GM13976 (cell line): ENCODE results near the gene C9orf72.

ENCODE experiments used
- DNase-seq: peaks from one replicate; pipeline ENCODE4 v3.0.0; 2012; ENCODE audit warnings: low spot score
- in situ Hi-C: fragments of 300-500 bp; cut with MboI; formaldehyde crosslinking; loops from one replicate; pipeline ENCODE4 v1.12.0; 2022; ENCODE audit warnings: low sequenced_read_pairs, mixed read lengths, inconsistent platforms; ENCODE audit not compliant: unreplicated experiment
- TF ChIP-seq, protein P1 (sequence below): IDR thresholded peaks from 2 replicates; pipeline ENCODE4 v1.5.1; 2012; ENCODE audit warnings: borderline replicate concordance, mild to moderate bottlenecking; ENCODE audit not compliant: insufficient read depth; ENCODE audit errors: extremely low read depth, missing control alignments, control extremely low read depth

C9orf72 gene

DNA sequence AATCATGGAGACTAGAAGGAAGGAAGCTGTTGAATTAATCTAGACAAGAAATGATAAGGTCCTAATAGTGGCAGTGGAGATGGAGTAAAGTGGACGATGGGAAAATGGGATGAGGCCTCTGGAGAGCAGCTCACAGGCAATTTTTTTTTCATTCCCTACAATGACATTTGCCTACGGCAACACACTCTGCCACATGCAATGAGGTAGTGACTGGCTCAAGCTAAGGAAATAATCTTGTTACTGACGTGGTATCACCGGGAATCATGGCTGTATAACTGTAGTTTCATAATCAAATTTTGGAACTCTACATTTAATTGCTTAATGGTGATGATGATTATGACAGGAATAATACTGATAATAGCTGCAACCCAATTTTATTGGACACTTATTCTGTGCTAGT lies 31.5 kb downstream of the C9orf72 start:
- in situ Hi-C loops = no loop called here
- TF ChIP-seq, protein P1, sequence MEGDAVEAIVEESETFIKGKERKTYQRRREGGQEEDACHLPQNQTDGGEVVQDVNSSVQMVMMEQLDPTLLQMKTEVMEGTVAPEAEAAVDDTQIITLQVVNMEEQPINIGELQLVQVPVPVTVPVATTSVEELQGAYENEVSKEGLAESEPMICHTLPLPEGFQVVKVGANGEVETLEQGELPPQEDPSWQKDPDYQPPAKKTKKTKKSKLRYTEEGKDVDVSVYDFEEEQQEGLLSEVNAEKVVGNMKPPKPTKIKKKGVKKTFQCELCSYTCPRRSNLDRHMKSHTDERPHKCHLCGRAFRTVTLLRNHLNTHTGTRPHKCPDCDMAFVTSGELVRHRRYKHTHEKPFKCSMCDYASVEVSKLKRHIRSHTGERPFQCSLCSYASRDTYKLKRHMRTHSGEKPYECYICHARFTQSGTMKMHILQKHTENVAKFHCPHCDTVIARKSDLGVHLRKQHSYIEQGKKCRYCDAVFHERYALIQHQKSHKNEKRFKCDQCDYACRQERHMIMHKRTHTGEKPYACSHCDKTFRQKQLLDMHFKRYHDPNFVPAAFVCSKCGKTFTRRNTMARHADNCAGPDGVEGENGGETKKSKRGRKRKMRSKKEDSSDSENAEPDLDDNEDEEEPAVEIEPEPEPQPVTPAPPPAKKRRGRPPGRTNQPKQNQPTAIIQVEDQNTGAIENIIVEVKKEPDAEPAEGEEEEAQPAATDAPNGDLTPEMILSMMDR = no peak
- DNase-seq = no peak

DNA sequence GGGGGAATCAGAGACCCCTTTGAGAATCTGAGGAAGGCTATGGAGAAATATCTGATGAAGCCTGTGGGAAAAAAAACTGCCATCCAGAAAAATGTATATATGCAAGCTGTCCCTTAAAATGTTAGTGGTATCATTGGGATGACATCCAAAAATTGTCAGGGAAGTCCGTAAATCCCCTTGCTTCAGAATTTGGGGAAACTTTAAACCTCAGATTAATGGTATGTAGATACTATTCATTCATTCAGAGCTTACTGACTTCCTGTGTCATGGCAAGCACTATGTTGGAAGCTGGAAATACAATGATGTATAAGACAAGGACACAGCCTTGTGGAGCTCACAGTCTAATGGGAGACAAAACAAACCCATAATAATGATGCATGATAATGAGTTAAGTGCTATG lies 32.8 kb downstream of the C9orf72 start:
- TF ChIP-seq, protein P1 = no peak
- no peak for DNase-seq
- in situ Hi-C loops = no loop called here

DNA sequence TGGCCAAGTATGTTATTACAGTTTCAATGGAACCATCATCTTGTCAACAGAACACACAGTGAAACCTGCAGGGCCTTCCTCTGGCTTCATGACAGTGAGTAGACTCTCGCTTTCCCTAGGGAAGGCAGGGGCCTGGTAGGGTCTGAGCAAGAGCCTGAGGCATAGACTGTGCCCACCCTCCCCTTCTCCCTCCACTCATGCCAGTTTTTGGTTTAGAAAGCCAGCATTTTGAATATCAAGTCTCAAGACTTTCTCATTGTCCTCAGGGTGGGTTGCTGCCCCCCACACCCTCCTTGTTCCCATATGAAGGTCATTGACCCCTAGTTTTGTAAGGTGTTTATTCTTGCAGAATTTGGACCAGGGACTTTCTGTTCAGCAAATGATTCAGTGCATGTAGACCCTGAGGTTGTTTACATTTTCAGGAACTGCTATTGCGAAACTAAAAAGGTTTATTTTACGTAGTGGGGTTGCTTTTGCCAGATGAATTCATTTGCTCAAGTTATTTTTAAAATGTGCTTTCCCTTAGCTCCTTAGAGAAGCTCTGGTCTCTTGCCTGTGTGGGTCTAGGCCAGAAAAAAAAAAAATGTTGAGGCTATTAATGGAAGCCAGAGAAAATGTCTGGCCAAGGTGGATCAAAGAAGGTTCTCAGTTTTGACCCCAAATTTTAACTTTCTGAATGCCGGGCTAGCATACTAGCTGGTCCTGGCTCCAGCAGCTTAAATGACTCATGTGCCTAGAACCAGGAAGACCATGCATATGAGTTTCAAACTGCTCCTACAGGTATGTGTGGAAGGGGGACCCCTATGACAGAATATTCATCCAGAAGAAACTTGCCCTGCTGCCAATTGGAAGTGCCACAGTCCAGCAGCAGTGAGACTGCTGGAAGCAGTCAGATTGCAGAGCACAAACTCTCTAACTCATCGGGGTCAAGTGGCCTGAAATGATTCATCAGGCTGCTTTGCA lies 33.5 kb downstream of the C9orf72 start:
- DNase-seq = no peak
- TF ChIP-seq, protein P1 = no peak
- in situ Hi-C loops = no loop called here

DNA sequence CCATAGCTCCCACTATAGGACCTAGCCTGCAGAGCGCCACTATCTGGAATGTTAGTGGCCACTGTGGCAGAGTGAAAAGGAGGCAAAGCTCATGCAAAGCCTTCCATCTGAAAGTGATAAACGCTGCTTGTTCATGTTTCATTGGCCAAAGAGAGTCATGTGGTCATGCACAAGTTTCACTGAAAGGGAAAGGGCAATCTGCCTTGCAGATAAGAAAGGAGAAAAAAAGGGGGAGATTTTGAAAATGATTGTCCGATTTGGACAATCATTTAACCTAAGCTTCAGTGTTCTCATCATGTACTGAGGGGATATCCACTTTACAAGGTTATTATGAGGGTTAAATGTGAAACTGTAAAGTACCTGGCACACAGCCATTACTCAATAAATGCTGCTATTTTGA lies 34.6 kb downstream of the C9orf72 start:
- TF ChIP-seq, protein P1 = no peak
- DNase-seq = no peak
- in situ Hi-C loops = no loop called here

DNA sequence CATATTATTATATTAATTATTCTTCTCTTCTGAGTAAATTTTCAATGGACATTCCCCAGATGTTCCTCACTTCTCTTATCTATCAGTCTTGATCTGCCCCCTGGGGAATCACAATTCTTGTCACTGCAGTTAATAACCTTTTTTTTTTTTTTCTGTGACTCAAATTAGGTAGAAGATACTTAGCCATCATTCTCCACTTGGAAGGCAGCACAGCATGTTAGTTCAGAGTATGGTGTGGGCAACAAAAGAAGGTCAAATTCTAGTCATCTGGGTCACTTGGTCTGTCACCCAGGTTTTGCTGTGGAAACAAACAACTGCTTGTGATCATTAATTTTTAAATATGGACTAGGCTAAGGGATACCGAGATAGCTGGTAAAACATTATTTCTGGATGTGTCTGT lies 35.5 kb downstream of the C9orf72 start:
- TF ChIP-seq, protein P1 = no peak
- in situ Hi-C loops = no loop called here
- no peak for DNase-seq

DNA sequence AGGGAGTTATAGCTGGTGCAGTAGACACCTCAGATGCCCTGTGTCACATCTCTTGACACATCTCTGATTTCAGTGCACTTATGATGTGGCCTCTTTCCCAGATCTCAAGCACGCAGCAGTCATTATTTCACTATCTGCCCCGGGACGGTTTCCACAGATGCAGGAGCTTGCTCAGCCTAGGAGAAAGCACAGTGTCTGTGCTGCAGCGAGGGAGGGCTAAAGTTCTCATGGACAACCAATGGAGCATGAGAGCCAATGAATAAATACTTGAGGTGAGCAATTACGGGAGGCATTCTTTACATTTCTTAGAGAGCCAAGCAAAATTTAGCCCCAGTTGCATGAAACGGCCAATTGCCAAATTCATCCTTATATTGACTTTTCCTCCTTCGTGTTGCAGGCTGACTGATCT lies 36.2 kb downstream of the C9orf72 start:
- no peak for DNase-seq
- TF ChIP-seq, protein P1 = no peak
- in situ Hi-C loops = no loop called here

DNA sequence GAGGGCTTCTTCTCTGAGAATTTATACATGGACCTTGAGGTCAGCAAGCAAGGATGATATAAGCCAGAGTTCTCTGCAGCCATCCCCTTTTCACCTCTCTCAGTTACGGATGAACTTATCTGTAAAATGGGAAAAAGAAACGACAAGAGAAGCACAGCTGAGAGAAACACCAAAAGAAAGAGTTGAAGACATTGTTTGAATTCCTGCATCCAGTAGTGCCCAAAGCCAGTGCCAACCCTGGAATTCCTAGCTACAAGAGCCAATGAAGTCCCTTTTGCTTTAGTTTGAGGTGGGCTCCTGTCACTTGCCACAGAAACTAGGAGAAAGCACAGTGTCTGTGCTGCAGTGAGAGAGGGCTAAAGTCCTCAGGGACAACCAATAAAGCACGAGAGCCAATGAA lies 37.1 kb downstream of the C9orf72 start:
- in situ Hi-C loops = no loop called here
- no peak for DNase-seq
- TF ChIP-seq, protein P1 = no peak
